Measurements from ENCODE around the gene BIRC2. TPM values are rescaled to one million over a fixed set of nuclear protein-coding genes. Genes with fewer than 3 reads are reported as not detected.

Gene BIRC2
- total RNA-seq, 1 donor from 2014 or later: 78.1 TPM

- Mint-ChIP-seq H3K36me3 (no peaks in the 10 kb centered on the region), H3K4me3 (no peak overlapping the region)
Observed at GRCh38 chr11:102319544-102319943, 27.5 kb upstream of the BIRC2 start.

DNA sequence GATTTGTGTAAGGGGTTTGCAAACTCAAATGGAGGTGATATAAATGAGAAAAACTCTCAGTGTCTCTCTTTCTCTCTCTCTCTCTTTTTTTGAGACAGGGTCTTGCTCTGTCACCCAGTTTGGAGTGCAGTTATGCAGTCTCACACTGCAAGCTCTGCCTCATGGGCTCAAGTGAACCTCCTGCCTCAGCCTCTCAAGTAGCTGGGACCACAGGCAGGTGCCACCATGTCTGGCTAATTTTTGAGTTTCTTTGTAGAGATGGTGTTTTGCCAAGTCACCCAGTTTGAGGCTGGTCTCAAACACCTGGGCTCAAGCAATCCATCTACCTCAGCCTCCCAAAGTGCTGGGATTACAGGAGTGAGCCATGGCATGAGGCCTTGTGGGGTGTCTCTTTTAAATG, 26.8 kb upstream of the BIRC2 start:
- H3K27ac ChIP-seq: no peak overlapping the region
- H3K36me3 ChIP-seq: no peaks in the 10 kb centered on the region
- H4K20me1 ChIP-seq (ENCODE audit: low read depth): no peaks in the 10 kb centered on the region
- TF ChIP-seq, protein P1, sequence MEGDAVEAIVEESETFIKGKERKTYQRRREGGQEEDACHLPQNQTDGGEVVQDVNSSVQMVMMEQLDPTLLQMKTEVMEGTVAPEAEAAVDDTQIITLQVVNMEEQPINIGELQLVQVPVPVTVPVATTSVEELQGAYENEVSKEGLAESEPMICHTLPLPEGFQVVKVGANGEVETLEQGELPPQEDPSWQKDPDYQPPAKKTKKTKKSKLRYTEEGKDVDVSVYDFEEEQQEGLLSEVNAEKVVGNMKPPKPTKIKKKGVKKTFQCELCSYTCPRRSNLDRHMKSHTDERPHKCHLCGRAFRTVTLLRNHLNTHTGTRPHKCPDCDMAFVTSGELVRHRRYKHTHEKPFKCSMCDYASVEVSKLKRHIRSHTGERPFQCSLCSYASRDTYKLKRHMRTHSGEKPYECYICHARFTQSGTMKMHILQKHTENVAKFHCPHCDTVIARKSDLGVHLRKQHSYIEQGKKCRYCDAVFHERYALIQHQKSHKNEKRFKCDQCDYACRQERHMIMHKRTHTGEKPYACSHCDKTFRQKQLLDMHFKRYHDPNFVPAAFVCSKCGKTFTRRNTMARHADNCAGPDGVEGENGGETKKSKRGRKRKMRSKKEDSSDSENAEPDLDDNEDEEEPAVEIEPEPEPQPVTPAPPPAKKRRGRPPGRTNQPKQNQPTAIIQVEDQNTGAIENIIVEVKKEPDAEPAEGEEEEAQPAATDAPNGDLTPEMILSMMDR (IDR thresholded peaks at IDR 0.05): no peak
- no peak for TF ChIP-seq EZH2phosphoT487 (IDR thresholded peaks at IDR 0.05)
- no peak for TF ChIP-seq EZH2 (IDR thresholded peaks at IDR 0.05)
- Mint-ChIP-seq H3K36me3 (no peaks in the 10 kb centered on the region), H3K27ac (no peak overlapping the region), H3K9me3 (no peaks in the 10 kb centered on the region), H3K27me3 (ENCODE audit: insufficient read depth, low read depth) (peaks cover 14% of the 10 kb centered on the region), H3K4me1 (peaks cover 7% of the 10 kb centered on the region), H3K4me3 (no peak overlapping the region)
- H3K4me1 ChIP-seq: no peaks in the 10 kb centered on the region
- no peaks in the 10 kb centered on the region for H3K9me3 ChIP-seq (ENCODE audit: low read depth)
- peaks cover 3% of the 10 kb centered on the region for H3F3A ChIP-seq (ENCODE audit: low read depth)
- no peak overlapping the region for H2AFZ ChIP-seq (replicated peaks)
- no peaks in the 10 kb centered on the region for H3K79me2 ChIP-seq (ENCODE audit: low read depth)
- H3K9ac ChIP-seq: no peak overlapping the region
- H3K27me3 ChIP-seq: peaks cover 12% of the 10 kb centered on the region
- no peak overlapping the region for H3K4me3 ChIP-seq
- no peak overlapping the region for H3K4me2 ChIP-seq
- no peak for DNase-seq (ENCODE audit: low spot score)

More at GRCh38 chr11:102319544-102319943, 27.5 kb upstream of the BIRC2 start:
- Histone ChIP-seq H3K27me3 (peaks cover 12% of the 10 kb centered on the region), H3K9me3 (ENCODE audit: low read depth) (no peaks in the 10 kb centered on the region), H4K20me1 (ENCODE audit: low read depth) (no peaks in the 10 kb centered on the region), H3K4me2 (no peak overlapping the region), H3K27ac (no peak overlapping the region), H3K4me3 (no peak overlapping the region), H3K4me1 (no peaks in the 10 kb centered on the region), H3F3A (ENCODE audit: low read depth) (no peaks in the 10 kb centered on the region), H2AFZ (replicated peaks) (no peak overlapping the region), H3K79me2 (ENCODE audit: low read depth) (no peaks in the 10 kb centered on the region), H3K36me3 (no peaks in the 10 kb centered on the region), H3K9ac (no peak overlapping the region)
- TF ChIP-seq EZH2phosphoT487 (IDR thresholded peaks at IDR 0.05): no peak
- no peak for TF ChIP-seq EZH2 (IDR thresholded peaks at IDR 0.05)
- TF ChIP-seq, protein P1 (IDR thresholded peaks at IDR 0.05): no peak
- H3K4me1 Mint-ChIP-seq: peaks cover 7% of the 10 kb centered on the region
- DNase-seq (ENCODE audit: low spot score): no peak
- no peaks in the 10 kb centered on the region for H3K9me3 Mint-ChIP-seq
- H3K27ac Mint-ChIP-seq: no peak overlapping the region
- peaks cover 14% of the 10 kb centered on the region for H3K27me3 Mint-ChIP-seq (ENCODE audit: insufficient read depth, low read depth)

DNA sequence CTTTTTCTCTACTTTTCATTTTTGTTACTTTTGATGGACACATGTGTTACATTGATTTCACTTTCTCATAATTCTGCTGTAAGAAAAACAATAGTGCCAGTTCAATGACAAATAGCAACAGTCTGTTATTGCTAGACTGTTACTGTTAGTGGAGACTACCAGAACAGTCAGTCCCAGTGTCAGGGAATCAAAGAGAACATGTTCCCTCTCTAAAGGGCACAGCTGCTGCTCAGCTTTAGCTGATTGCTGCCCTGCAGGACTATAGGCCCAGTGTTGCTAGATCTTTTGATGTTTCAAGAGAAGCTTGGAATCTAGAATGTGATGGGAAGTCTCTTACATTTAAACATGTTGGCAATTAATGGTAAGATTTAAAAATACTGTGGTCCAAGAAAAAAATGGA, 26.3 kb upstream of the BIRC2 start:
- no peaks in the 10 kb centered on the region for H4K20me1 ChIP-seq (ENCODE audit: low read depth)
- H3K27me3 ChIP-seq: peaks cover 12% of the 10 kb centered on the region
- peaks cover 7% of the 10 kb centered on the region for H3K4me1 Mint-ChIP-seq
- H3K27me3 Mint-ChIP-seq (ENCODE audit: insufficient read depth, low read depth): peaks cover 10% of the 10 kb centered on the region
- no peaks in the 10 kb centered on the region for H3K79me2 ChIP-seq (ENCODE audit: low read depth)
- H3K9me3 Mint-ChIP-seq: no peaks in the 10 kb centered on the region
- TF ChIP-seq, protein P1 (IDR thresholded peaks at IDR 0.05): no peak
- TF ChIP-seq EZH2phosphoT487 (IDR thresholded peaks at IDR 0.05): no peak
- TF ChIP-seq EZH2 (IDR thresholded peaks at IDR 0.05): no peak
- H3K9me3 ChIP-seq (ENCODE audit: low read depth): no peaks in the 10 kb centered on the region
- no peak overlapping the region for H3K4me2 ChIP-seq
- peaks cover 3% of the 10 kb centered on the region for H3F3A ChIP-seq (ENCODE audit: low read depth)
- no peak for DNase-seq (ENCODE audit: low spot score)
- H3K4me3 ChIP-seq: no peak overlapping the region
- H3K36me3 Mint-ChIP-seq: no peaks in the 10 kb centered on the region
- no peak overlapping the region for H3K9ac ChIP-seq
- no peak overlapping the region for H2AFZ ChIP-seq (replicated peaks)
- H3K36me3 ChIP-seq: no peaks in the 10 kb centered on the region
- H3K4me1 ChIP-seq: no peaks in the 10 kb centered on the region
- H3K4me3 Mint-ChIP-seq: no peak overlapping the region
- no peak overlapping the region for H3K27ac ChIP-seq
- H3K27ac Mint-ChIP-seq: no peak overlapping the region
